RWPE1 (cell line): Measurements from ENCODE around the gene KIAA1614.

ENCODE experiments used
- CTCF ChIA-PET: fragments of 350-600 bp; sonication (Branson Sonifier 250); formaldehyde crosslinking; extraction: SDS; loops from one replicate; lab custom pipeline; 2021; lab: Yijun Ruan, JAX
- POLR2A ChIA-PET: fragments of 400-600 bp; formaldehyde crosslinking; extraction: SDS; loops from one replicate; lab custom pipeline; 2020; ENCODE audit warnings: antibody characterized with exemption; ENCODE audit not compliant: low non-redundant PET; lab: Yijun Ruan, JAX
- DNase-seq: peaks from one replicate; pipeline ENCODE4 v3.0.0; 2012; ENCODE audit warnings: low spot score
- H3K27ac ChIP-seq: fragments of 450-650 bp; 2 replicates; pipeline ENCODE4 v1.5.1; 2017
- TF ChIP-seq, protein P1 (sequence below): fragments of 450-650 bp; conservative IDR thresholded peaks from 2 replicates; pipeline ENCODE4 v1.5.1; 2017; ENCODE audit warnings: low read depth, mild to moderate bottlenecking

KIAA1614 gene

DNA sequence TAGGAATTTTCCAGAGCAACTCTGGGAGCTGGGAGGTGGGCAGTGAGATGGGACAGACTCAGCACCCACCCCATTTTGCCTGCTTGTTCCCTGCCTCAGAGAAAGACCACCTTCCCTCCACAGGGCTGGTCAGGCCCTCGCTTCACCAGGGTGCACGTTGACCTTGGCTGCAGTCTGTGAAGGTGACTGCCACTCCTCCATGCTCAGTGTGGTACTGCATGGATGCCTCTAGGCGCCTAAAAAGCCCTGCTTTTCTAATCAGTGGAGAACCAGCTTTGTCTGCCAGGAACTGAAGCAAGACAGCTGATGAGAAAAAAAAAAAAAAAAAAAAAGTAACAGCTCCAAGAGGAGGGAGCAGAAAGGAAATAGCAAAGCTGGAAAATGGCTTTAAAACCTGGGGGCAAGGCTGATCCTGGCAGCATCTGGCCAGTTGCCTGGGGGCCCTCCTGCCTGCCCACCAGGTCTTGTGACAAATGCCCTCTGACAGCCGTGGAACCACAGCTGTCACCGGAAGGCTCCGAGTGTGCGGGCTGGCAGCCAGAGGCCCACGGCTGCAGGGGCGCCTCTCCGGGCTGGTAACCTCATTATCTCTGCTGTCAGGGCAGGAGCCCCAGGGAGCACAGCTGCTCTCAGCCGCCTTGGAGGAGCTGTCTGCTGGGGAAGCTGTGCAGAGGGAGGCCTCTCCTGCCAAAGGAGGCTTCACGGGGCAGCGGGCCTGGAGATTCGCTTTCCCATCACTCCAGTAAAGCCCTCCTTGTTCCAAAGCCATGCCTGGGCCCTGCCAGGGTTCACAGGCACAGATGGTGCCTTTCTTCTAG lies 13.7 kb downstream of the KIAA1614 start:
- CTCF ChIA-PET = no interaction called here
- DNase-seq = no peak
- peak overlapping the region; percentile 27; the same call in 1 of the 2 replicates for H3K27ac ChIP-seq
- TF ChIP-seq, protein P1, sequence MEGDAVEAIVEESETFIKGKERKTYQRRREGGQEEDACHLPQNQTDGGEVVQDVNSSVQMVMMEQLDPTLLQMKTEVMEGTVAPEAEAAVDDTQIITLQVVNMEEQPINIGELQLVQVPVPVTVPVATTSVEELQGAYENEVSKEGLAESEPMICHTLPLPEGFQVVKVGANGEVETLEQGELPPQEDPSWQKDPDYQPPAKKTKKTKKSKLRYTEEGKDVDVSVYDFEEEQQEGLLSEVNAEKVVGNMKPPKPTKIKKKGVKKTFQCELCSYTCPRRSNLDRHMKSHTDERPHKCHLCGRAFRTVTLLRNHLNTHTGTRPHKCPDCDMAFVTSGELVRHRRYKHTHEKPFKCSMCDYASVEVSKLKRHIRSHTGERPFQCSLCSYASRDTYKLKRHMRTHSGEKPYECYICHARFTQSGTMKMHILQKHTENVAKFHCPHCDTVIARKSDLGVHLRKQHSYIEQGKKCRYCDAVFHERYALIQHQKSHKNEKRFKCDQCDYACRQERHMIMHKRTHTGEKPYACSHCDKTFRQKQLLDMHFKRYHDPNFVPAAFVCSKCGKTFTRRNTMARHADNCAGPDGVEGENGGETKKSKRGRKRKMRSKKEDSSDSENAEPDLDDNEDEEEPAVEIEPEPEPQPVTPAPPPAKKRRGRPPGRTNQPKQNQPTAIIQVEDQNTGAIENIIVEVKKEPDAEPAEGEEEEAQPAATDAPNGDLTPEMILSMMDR = no peak
- POLR2A ChIA-PET = no interaction called here

- no peak for DNase-seq
- CTCF ChIA-PET = interaction anchor here (0.7 kb wide), 1 partner anchor 26 kb away, joined by 4 read pairs; no protein-coding TSS in a partner anchor
- POLR2A ChIA-PET = interaction anchor here (0.6 kb wide), 1 partner anchor 162 kb away, joined by 4 read pairs; no protein-coding TSS in a partner anchor
- TF ChIP-seq, protein P1 = no peak
- no peak overlapping the region for H3K27ac ChIP-seq
Measured at GRCh38 chr1:180927348-180927747, 14.7 kb downstream of the KIAA1614 start.

DNA sequence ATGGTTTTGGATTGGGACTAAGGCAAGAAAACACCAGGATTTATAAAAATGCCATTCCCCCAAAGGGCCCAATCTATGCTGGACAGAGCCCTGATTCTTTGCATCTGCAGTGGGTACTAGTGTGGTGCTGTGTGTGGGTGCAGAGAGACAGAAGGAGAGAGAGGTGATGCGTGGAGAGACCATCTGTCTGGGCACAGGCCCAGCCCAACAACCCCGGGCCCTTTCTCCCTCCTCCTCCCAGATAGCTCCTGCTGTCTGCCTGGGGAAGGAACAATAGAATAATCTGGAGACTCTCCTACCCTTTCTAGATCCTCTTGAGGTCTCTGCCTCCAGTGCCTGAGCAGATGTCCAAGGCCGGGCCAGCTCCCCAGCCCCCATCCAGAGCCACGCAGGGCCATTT lies 15.1 kb downstream of the KIAA1614 start:
- TF ChIP-seq, protein P1 = no peak
- no peak for DNase-seq
- CTCF ChIA-PET = interaction anchor here (0.7 kb wide), 1 partner anchor 27 kb away, joined by 4 read pairs; no protein-coding TSS in a partner anchor
- POLR2A ChIA-PET = no interaction called here
- H3K27ac ChIP-seq = no peak overlapping the region

GRCh38 chr1:180928331-180929230 lies 15.9 kb downstream of the KIAA1614 start:
- TF ChIP-seq, protein P1 = no peak
- no peak for DNase-seq
- H3K27ac ChIP-seq = no peak overlapping the region
- POLR2A ChIA-PET = no interaction called here
- CTCF ChIA-PET = no interaction called here

GRCh38 chr1:180929389-180929788 lies 16.7 kb downstream of the KIAA1614 start:
- TF ChIP-seq, protein P1 = no peak
- H3K27ac ChIP-seq = no peak overlapping the region
- no peak for DNase-seq
- CTCF ChIA-PET = no interaction called here
- POLR2A ChIA-PET = no interaction called here

DNA sequence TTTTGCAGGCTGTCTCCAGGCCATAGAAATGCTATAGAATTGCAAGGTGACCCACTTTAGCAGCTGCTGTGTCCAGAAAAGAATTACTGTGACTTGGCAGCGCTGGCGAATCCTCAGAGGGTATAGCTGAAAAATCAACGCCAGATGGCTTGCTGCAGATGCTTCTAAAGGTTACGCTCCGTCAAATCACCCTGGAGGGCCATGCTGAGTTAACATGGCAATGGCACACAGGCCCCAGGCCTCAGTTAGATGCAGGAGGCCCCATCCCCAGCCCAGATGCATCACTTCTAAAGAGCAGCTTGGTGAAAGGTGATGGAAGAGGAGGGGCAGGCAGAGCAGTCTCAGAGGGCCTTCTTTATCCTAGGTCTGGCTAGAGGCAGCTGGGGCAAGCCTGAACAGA lies 18.0 kb downstream of the KIAA1614 start:
- no peak for DNase-seq
- ChIA-PET CTCF (no interaction called here), POLR2A (no interaction called here)
- no peak overlapping the region for H3K27ac ChIP-seq
- TF ChIP-seq, protein P1 = no peak
